Pancreas (tissue), 10 donors: ENCODE data around the gene GABRR1. TPM values are rescaled to one million over a fixed set of nuclear protein-coding genes. Genes with fewer than 3 reads are reported as not detected.

ENCODE experiments used
- ATAC-seq, 4 donors: fragments of 200-7000 bp; cut with Tn5 transposase; one replicate each; pipeline versions ENCODE4 v1.8.0 to v1.9.1; 2020; ENCODE audit warnings: mild to moderate bottlenecking in 4 of 4, moderate library complexity in 4 of 4
- DNase-seq, 6 donors: peaks; one replicate each; pipeline ENCODE4 v3.0.0-alpha.2; 2020
- FAIRE-seq: peaks from 2 replicates; lab custom pipeline; 2012; peaks lifted over from hg19 to GRCh38; lab: Jason Lieb, UNC
- H3K27ac ChIP-seq, 4 donors: fragments of 200-600 bp; sonication (generic); 1 replicate in 3 of 4; 2 replicates in 1 of 4; pipeline versions ENCODE4 v1.5.0 to v1.8.0; 2020
- H3K27me3 ChIP-seq, 4 donors: fragments of 200-600 bp; one replicate each; pipeline ENCODE4 v1.8.0; 2021
- H3K36me3 ChIP-seq, 3 donors: fragments of 200-600 bp; sonication (generic) in 1 of 3; one replicate each; pipeline versions ENCODE4 v1.5.0 to v1.8.0; 2020 to 2021
- H3K4me1 ChIP-seq, 3 donors: fragments of 200-600 bp; one replicate each; pipeline ENCODE4 v1.8.0; 2021
- H3K4me3 ChIP-seq, 4 donors: fragments of 200-600 bp; sonication (generic) in 2 of 4; one replicate each; pipeline versions ENCODE4 v1.5.0 to v1.8.0; 2020 to 2021
- H3K9me3 ChIP-seq, 4 donors: fragments of 200-600 bp; one replicate each; pipeline ENCODE4 v1.8.0; 2021
- CTCF ChIP-seq, 4 donors: fragments of 200-600 bp; sonication (generic) in 3 of 4; IDR thresholded peaks; one replicate each; pipeline versions ENCODE4 v1.5.0 to v1.8.0; 2021; ENCODE audit warnings: antibody characterized with exemption in 4 of 4
- WGBS, 2 donors: extraction: QIAGEN DNeasy Blood & Tissue Kit; methylation state at CpG; one replicate each; pipeline ENCODE4 v1.1.7; 2013; 5-methylcytosine and 5-hydroxymethylcytosine counted together
- intact Hi-C, 3 donors: fragments of 100-400 bp; cut with DNase I; formaldehyde crosslinking; loops; one replicate each; pipeline versions ENCODE4 v1.11.1 to v1.14.2; 2022
- polyA plus RNA-seq, 2 donors: library from polyadenylated mRNA; stranded (reverse); fragments of 200-250 nt; gene quantifications; one replicate each; pipeline ENCODE4 v1.2.3, GENCODE V29; 2013
- total RNA-seq, 6 donors: library from RNA; stranded (reverse); fragmentation: NEBNext Ultra II Directional in 4 of 6; extraction: Animal tissue kit (Norgen Biotek cat#: 25700) in 4 of 6; gene quantifications; one replicate each; pipeline versions ENCODE4 v1.2.1 to v1.2.4, GENCODE V29; 2021 to 2023
- donor health status: healthy with polysubstance abuse.
- donor health status: DM: no; HTN: no; CAD: no; lungs with moderate emphysema.
- donor health status: DM: no; HTN: no; CAD: no.
- donor health status: control.
- donor health status: control.
- donor health status: Bipolar disorder and iron deficiency.
- donor health status: DM: yes; HTN: yes; CAD: no.
- donor health status: DM: no; HTN: no; CAD: no.
- donor health status: DM: no; HTN: no; CAD: no.
- donor health status: DM: yes; HTN: yes; CAD: no.

The GABRR1 gene
- not detected for total RNA-seq
- under 1 TPM in 1 of 2 donors, not detected in 1; 0.02 TPM for polyA plus RNA-seq

- Histone ChIP-seq H3K4me3 (no peak within 1 kb of the TSS), H3K4me1 (no peaks in the 10 kb centered on the region), H3K27me3 (no peaks in the 10 kb centered on the region), H3K36me3 (no peaks in the 10 kb centered on the region), H3K27ac (no peak within 1 kb of the TSS), H3K9me3 (no peaks in the 10 kb centered on the region)
- intact Hi-C loops, result no loop called here
- WGBS, 2 donors, result 61 to 62% methylated on average over 10 of the region's 10 CpGs
- no peak for TF ChIP-seq CTCF (IDR thresholded peaks at IDR 0.05)
- DNase-seq (no peak), ATAC-seq (no peak), FAIRE-seq (no peak)
Measured at GRCh38 chr6:89217299-89217910, at the start of gene GABRR1. GABRR1 (minus strand) TSS chr6:89217358; CDS start chr6:89217322, 36 bp downstream.

GRCh38 chr6:89264296-89264695 lies 47.1 kb upstream of the GABRR1 start:
- no peak for TF ChIP-seq CTCF (IDR thresholded peaks at IDR 0.05)
- intact Hi-C loops, result no loop called here
- ATAC-seq (no peak), DNase-seq (no peak), FAIRE-seq (no peak)
- H3K36me3 ChIP-seq, result no peaks in the 10 kb centered on the region
- no peaks in the 10 kb centered on the region for H3K27me3 ChIP-seq
- no peaks in the 10 kb centered on the region for H3K9me3 ChIP-seq
- 82 to 83% methylated on average over 20 of the region's 20 CpGs for WGBS, 2 donors
- H3K4me1 ChIP-seq, result peaks cover 0 to 10% (median 6%) of the 10 kb centered on the region in 3 donors
- H3K27ac ChIP-seq, result no peak overlapping the region
- no peak overlapping the region for H3K4me3 ChIP-seq

GRCh38 chr6:89260832-89261231 lies 43.7 kb upstream of the GABRR1 start:
- Histone ChIP-seq H3K4me3 (no peak overlapping the region), H3K9me3 (no peaks in the 10 kb centered on the region), H3K27me3 (no peaks in the 10 kb centered on the region), H3K4me1 (peaks cover 0 to 10% (median 6%) of the 10 kb centered on the region in 3 donors), H3K27ac (no peak overlapping the region), H3K36me3 (no peaks in the 10 kb centered on the region)
- intact Hi-C loops, result no loop called here
- FAIRE-seq (no peak), DNase-seq (no peak), ATAC-seq (peak; percentile 31 to 73 (median 66))
- WGBS, 2 donors, result 16% methylated on average over 5 of the region's 5 CpGs
- no peak for TF ChIP-seq CTCF (IDR thresholded peaks at IDR 0.05)

- Histone ChIP-seq H3K4me3 (no peak overlapping the region), H3K27ac (no peak overlapping the region), H3K36me3 (no peaks in the 10 kb centered on the region), H3K9me3 (no peaks in the 10 kb centered on the region), H3K4me1 (peaks cover 0 to 10% (median 6%) of the 10 kb centered on the region in 3 donors), H3K27me3 (no peaks in the 10 kb centered on the region)
- DNase-seq (no peak), ATAC-seq (peak in 2 of 4 donors; percentile 35 to 44), FAIRE-seq (no peak)
- intact Hi-C loops, result no loop called here
- TF ChIP-seq CTCF (IDR thresholded peaks at IDR 0.05), result no peak
- 40 to 59% methylated on average over 4 of the region's 4 CpGs for WGBS, 2 donors
Measured at GRCh38 chr6:89260310-89260709, 43.2 kb upstream of the GABRR1 start.

GRCh38 chr6:89258912-89259311 lies 41.8 kb upstream of the GABRR1 start:
- WGBS, 2 donors, result 84 to 91% methylated on average over 3 of the region's 3 CpGs
- intact Hi-C loops, result no loop called here

More at GRCh38 chr6:89258912-89259311, 41.8 kb upstream of the GABRR1 start:
- Histone ChIP-seq H3K9me3 (no peaks in the 10 kb centered on the region), H3K27me3 (no peaks in the 10 kb centered on the region), H3K27ac (no peak overlapping the region), H3K4me3 (no peak overlapping the region), H3K4me1 (peaks cover 0 to 10% (median 6%) of the 10 kb centered on the region in 3 donors), H3K36me3 (no peaks in the 10 kb centered on the region)
- DNase-seq (no peak), FAIRE-seq (no peak), ATAC-seq (no peak)
- no peak for TF ChIP-seq CTCF (IDR thresholded peaks at IDR 0.05)
